Measurements from ENCODE around the gene ELOVL1.
"Not testable (repeated sequence)": the region's sequence is repeated elsewhere in the genome, so short reads cannot be mapped to it uniquely, and the experiment has no call there.

Gene ELOVL1

DNA sequence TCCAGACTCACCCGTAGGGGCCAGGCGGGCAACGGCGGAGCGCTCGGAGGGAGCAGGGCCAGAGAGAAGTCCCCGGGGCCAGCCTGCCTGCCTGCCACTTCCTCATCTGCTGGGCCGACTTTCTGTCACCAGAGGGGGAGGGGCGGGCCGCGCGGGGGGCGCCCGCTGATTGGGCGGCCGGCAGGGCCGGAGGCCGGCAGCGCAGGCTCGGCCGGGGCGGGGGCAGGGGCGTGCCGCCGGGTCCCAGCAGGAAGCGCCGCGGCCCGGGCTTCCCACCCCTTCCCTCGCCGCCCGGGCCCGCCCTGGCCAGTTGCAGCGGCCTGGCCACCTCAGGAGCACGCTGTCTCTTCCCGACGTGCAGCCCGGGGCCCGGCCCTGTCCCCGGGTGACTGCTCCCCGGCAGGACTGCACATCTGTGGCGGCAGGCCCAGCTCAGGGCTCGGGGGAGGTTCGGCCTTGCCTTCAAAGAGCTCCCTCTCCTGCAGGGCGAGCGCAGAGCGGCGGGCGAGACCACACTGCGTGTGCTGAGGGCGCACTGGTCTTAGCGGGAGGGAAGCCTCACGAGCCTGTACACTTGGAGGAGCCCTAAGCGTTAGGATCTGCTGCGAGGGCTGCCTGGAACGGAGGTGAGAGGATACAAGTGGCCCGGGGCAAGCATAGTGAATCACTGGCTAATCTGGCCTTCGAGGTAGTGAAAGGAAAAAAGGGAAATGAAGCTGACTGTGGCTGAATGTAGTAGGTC is at the start of gene ELOVL1:
TSS of gene ELOVL1 (minus strand) at position 108 of the 742 bp plus-strand sequence. CDS start 2,402 bp downstream, outside the sequence.
- peak; percentile 94 for DNase-seq

DNA sequence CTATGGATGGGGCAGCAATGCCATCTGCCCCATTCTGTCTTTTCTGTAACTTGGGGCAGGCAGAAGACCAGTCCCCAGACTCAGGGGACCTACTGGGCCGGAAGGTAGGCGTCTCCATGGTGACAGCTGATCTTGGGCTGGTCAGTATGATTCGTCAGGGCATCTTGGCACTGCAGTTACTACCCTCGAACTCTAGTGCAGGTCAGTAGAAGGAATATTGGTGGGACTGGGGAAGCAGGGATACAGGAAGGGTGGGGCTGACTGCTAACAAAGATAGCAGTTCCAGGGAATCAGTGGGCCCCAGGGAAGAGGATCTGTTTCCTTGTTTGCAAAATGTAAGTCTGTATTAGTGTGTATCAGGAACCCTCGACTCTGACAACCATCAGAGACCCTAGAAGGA is 48.1 kb upstream of the ELOVL1 start:
- DNase-seq, result no peak

DNA sequence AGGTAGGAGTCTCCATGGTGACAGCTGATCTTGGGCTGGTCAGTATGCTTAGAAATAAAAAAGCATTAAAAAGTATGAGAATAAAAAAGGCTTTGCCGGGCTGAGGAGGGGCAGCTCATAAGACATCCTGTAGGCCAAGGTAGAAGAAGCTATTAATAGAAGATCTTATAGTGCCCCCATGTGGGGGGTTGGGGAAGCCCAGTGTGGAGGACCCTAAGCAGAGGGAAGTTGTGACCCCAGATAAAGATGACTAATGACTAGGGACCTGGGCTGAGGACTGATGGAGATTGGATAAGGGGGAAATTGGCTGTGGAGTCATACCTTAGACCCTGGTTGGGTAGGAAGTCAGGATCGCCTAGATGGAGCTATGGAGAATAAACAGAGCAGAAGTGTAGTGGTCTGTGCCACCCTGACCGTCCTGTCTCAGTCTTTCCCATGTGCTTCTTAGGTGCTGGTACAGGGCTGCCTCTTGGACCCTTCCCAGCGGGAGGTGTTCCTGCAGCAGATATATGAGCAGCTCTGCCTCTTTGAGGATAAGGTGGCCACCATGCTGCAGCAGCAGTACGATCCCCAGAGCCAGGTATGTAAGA is 46.9 kb upstream of the ELOVL1 start:
- DNase-seq, result peak; percentile 65

DNA sequence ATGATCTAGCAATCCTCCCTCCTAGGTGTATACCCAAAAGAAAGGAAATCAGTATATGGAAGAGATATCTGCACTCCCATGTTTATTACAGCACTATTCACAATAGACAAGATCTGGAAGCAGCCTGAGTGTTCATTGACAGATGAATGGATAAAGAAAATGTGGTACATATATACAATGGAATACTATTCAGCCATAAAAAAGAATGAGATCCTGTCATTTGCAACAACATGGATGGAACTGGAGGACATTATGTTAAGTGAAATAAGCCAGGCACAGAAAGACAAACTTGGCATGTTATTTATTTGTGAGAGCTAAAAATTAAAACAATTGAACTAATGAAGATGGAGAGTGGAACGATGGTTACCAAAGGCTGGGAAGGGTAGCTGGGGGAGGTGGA is 45.6 kb upstream of the ELOVL1 start:
- not testable (repeated sequence) for DNase-seq

DNA sequence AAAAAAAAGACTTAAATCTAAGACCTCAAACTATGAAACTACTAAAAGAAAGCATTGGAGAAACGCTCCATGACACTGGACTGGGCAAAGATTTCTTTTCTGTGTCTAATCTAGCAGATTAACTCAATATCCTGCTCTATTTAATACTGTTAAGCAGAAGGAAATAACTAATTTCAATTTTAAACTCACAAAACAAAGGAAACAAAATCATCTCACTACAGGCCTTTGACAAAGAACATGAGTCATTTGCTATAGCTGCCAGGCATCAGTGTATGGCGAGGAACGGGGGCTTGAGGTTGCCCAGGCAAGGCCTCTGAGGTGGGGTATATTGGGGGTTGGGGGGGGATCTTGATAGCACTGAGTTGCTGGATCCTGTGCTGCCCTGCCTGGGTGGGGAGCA is 42.8 kb upstream of the ELOVL1 start:
- DNase-seq, result no peak

DNA sequence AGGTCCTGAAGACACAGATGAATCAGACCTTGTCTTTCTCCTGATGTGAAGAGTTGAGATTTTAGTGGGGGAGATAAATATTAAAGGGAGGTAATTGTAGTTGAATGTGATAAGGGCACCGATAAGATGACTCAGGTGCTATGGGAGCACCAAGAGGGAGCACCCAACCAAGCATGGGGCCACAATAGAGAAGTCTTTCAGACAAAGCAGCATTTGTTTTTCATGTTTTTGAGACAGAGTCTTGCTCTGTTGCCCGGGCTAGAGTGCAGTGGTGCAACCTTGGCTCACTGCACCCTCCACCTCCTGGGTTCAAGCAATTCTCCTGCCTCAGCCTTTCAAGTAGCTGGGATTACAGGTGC is 38.0 kb upstream of the ELOVL1 start:
- no peak for DNase-seq

DNA sequence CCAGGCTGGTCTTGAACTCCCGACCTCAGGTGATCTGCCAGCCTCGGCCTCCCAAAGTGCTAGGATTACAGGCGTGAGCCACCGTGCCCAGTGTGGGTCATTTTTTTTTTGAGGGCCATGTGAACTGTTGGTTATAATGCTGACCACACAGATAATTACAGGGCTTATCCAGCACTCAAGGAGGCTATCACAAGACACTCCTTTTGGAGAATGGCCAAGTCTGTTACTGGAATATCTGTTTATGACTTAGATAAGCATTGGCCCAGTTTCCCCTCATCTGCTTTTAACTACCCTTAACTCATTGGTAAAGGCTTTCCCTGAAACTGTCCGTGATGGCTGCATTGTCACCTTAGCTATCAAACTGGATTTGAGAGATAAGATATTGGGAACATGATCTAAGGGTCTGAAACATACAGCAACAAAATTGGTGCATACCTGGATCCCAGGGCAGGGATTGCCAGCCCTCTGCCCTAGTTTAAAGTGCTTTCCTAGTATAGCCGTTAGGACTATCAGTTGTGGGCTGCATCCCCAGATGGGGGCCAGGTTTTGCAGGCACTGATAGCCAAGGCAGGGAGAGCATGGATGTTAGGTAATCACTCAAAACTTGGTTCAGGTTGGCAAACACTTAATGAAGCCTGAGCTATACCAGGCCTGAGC is 37.5 kb upstream of the ELOVL1 start:
- DNase-seq, result no peak

DNA sequence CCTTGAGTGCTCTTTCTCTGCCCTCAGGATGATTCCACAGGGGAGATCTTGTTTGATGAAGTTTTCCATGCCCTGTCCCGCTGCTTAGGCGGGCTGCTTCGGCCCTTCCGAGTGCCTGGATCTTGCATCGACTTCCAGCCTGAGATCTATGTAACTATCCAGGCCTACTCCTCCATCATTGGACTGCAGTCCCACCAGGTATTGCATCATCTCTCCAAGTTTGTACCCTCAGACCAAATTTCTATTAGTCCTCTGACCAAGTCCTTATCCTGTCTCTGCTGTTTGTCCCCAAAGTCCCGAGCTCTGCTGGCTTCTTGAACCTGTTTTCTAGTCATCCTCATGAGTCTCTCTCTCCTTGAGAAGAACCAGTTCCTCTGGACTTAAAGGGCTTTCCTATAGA is 36.5 kb upstream of the ELOVL1 start:
- no peak for DNase-seq

DNA sequence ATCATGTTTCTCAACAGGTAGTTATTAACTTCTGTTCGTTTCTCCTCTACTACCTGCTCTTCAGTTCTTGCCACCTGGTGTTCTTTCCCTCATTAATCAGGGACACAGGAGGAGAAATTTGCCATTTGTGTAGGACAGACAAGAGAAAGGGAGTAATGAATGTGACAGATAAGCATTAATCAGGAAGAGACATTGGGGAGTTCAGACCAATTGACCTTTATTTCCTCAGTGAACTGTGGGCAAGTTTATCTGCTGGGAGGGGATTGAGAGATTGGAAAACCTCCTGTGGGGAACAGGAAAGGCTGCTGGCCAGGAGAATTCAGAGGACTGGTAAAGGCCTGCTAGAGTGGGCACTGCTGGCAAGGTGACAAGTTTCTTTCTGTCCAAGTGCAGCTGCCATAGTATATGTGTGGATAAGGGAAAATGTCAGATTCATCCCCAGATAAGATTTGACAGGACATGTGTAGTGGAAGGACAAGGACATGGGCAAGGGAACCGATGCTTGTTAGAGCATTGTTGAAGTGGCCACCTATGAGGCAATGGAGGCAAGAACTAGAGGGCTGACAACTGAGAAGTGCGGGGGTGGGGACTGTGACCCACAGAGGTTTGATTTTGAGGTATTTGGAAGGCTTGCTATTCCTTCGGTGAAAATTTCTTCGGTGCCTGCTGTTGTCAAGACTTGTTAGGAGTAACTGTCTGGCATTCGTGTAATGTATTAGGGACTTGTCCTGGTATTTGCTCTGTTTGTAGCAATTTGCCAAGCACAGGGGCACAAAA is 34.5 kb upstream of the ELOVL1 start:
- no peak for DNase-seq

DNA sequence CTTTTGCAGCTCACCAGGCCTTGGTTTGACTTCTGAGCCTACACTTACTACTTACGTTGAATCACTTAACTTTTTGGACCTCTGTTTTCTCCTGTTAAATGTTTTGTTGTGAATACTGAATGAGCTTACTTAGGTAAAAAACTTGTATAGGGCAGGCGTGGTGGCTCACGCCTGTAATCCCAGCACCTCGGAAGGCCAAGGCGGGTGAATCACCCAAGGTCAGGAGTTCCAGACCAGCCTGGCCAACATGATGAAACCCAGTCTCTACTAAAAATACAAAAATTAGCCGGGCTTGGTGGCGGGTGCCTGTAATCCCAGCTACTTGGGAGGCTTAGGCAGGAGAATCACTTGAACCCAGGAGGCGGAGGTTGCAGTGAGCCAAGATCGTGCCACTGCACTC is 32.6 kb upstream of the ELOVL1 start:
- not testable (repeated sequence) for DNase-seq

DNA sequence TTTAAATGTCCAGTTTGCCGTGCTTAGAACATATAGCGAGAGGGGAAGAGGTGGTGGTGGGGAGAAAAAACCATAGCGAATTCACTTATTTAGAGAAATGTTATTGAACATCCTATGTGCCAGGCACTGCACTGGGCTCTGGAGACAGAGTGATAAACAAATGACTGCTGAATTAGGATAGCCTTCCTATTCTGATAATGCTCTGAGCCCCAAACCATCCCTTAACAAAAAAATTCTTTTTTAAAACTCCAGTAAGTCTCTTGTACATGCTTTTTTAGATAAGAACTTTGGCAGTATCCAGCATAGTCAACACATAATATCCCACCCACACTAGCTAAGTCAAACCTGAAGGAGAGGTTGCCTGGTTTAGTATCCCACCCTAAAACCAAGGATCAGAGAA is 30.4 kb upstream of the ELOVL1 start:
- no peak for DNase-seq

DNA sequence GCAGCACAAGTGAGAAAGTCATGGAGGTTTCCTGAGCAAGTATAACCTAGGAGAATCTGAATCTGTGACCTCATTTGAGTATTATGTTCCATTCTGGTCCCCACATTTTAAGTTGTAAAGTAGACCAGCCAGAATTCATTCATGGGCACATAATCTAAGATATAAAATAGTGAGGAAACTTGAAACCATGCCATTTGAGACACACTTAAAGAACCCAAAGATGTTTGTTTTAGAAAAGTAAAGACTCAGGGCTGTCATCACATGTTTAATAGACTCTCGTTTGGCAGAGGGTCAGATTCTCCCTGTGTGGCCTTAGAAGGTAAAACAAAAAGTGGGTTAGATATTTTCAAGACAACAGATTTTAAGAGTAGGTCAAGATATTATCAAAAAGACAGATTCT is 28.2 kb upstream of the ELOVL1 start:
- DNase-seq, result no peak

DNA sequence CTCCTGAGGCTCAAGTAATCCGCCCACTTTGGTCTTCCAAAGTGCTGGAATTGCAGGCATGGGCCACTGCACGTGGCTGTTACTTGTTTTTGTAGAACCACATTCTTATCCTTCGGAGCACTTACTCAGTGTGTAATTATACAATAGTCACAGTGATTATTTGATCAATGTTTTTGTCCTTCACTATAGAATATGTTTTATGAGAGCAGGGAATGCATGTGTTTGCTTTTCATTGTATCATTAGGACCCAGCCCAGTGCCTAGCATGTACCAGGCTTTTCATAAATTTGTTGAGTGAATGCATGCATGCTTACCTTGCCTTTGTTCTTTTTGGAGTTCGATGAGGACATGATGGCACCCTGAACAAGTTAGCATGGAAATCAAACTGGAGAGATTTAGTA is 27.7 kb upstream of the ELOVL1 start:
- DNase-seq, result no peak

DNA sequence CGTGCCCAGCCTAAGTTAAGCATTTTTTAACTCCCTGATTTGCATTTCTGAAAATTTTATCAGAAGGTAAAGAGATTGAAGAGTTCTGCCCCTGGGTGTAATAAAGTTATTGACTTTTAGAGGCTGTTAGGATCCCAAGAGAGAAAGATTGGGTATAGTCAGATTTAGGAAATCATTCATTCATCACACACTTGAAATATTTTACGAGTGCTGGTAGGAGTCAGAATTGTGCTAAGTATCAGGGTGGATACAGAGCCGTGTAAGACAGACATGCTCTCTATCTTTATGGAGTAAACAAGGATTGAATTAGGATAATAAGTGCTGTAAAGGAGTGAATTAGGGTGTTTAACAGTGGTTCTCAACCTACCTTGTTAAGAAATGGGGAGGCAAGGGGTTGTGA is 24.9 kb upstream of the ELOVL1 start:
- DNase-seq, result no peak

DNA sequence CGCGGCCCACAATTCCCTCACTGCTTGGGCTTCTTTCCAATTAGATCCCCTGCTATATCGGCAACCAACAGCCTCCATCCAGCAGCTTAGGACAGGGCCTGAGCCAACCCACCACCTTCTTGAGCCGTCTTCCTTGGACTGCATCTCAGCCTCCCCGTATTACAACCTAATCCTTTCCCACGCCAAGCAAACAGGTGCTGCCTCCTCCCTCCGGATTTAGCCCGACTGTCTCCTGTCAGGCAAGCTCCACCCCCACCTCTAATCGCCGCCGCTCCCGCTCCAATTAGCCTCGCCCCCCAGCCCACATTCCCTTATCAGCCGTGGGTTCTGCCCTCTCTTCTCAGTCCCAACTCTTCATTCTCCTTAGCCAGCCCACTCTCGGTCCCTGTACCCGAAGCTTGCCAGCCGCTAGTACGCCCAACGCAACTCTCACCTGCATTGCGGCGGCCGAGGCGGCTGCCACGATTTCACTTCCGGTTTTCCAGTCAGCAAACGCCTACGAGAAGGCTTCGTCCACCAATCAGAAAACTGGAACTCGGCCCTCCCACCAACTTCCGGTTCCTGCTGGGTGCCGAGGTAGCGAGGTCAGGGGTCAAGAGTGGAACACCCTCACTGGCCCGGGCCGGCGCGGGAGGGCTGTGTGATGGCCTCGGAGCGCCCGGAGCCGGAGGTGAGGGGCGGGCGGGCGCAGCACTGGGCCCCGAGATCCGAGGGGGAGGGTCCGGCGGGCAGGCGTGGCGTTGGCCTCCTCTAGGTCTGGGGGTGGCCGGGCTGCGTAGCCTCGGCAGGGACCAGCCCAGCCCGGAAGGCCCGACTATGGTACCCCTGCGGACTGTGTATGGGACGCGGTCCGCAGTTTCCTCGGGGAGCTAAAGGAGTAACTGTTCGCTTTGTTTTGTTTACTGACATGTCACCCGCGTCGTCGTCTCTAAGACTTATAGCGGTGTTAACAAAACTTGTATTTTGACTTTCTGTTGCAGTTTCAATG is 21.8 kb upstream of the ELOVL1 start, which contains the start of the genes MED8 and SZT2:
TSS of gene MED8 (minus strand) at position 475 of the 988 bp plus-strand sequence. CDS start at position 439, 36 bp downstream.
TSS of gene SZT2 (plus strand) at position 574 of the 988 bp plus-strand sequence. CDS start at position 644, 70 bp downstream.
- DNase-seq, result peak; percentile 97

DNA sequence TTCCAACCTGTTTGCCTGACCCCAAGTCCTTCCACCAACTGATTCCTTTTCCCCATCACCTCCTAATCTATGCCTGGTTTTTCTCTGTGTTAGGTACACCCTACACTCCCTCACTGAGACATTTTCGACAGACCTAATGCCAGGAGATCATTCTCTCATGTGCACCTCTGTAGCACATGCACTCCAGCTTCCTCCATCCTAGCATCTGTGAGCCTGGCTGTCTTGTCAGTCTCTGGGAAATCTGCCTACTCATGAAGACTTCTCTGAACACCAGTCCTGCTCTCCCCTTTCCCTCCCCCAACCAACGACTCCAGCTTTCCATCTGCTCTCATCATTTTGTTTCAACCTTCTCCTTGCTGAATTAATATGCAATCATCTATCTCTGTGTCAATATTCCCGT is 20.8 kb upstream of the ELOVL1 start:
- DNase-seq, result no peak

DNA sequence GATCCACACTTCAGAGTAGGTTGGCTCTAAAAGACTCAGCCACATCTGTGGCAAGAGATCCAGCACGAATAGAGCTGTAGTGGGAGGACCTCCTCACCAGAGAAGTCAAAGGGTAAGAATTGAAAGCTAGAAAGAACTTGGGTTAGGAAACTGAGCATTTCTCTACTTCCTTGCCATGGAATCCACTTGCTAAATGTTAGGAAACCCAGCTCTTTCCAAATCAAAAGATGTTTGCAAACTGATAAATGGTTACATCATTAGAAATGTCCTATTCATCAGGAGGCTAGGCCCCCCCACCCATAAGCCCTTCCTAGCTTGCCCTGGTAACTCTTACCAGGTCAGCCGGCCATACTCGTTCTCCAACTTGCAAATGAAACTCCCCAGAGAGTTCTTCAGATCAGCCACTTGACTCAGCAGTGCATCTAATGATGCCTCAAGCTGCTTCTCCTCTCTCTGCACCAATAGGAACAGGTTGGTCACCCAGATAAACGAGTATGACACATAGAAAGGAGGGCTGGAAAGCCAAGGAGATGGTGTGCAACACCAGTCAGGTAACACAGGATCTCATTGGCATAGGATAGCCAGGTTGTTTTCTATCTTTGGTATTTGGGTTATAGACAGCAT is 20.3 kb upstream of the ELOVL1 start:
- no peak for DNase-seq

DNA sequence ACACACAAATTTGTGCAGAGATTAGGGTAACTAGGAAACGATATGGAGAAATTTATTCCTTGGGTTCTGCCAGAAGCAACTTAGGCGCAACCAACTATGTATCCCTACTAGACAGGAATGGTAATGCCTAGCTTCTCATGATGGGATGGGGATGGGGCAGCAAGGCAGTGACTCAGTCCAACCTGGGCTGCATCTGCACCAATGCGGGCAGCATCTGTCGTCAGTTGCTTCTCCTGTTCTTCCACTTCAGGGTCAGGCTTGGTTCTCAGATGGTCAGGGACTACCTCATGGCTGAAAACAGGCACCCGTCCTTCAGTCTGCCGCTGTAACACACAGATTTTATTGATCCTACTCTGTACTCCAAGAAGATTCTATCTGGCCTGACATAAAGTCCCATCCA is 18.9 kb upstream of the ELOVL1 start:
- DNase-seq, result no peak

DNA sequence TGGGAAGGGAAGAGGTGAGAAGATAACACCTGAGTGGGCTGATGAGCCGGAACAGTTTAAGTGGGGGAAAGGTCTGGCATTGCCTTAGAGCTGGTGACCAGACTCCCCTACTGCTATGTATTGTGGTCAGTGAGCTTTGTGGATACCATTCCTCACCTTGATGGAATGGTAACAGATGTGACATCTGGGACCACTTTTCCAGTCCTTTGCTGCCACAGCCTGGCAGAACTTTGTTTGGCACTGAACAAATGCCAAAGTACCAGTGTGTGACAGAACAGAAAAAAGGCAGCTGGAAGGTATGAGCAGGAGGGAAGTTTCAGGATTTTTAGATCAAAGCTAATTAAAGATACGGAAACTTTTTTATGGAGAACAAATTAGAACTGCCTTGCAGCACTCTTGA is 15.6 kb upstream of the ELOVL1 start:
- DNase-seq, result no peak

DNA sequence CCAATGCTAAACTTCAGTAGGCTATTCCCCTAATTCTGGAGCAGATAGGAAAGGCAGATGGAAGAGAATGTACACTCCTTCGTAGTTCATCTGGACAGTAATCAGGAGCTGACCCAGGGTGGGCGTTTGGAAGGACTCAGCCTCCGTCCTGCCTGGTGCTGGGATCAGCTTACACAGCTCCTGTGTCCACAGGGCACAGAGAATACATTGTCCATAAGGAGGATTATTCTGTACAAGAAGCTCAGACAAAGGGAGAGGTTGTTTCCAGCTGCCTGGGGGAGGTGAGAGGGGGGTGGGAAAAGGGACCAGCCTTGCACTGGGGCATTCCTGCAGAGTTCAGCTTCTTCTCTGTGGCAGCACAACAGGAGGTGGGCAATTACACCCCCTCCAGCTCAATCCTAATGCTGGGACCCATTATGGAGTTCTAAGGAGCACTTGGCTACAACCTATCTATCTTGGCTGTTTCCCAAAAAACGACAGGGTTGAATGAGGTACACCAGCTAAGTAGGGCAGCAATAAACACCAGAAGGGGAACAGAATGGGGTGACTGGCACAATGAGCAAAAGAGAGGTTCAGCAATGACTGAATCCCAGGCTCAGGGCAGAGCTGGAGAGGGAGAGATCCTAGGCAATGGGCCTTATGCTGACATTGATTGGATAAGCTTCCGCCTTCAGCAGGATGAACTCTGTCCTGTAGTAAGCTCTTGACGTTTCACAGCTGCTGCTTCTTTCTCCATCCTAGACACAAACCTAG is 14.4 kb upstream of the ELOVL1 start:
- DNase-seq, result no peak

DNA sequence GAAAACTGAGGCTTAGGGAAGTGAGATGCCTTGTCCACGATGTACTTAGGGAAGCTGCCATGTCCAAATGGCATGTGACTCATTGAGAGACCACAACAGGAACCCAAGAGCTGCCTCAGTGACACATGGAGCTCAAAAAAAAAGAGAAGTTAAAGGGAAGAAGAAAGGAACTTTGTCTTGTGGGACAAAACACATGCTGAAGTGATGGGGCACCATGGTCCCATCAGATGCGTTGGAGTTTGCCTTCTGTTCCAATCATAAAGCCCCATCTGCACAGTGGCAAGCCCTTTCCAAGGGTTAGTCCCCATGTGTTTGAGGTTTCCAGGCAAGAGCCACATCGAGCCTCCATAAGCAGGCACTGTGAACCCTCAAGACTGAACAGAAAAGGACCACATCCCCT is 13.8 kb upstream of the ELOVL1 start:
- DNase-seq, result no peak

Data from activated CD4-positive, alpha-beta T cell treated with anti-CD3 and anti-CD28 coated beads, Interleukin-2, amount 50 U/mL, for 16 hours (primary cell).